ENCODE data around the gene RRM1. TPM values are rescaled to one million over a fixed set of nuclear protein-coding genes. Genes with fewer than 3 reads are reported as not detected.

The RRM1 gene
- total RNA-seq: 66.3 and 85.0 TPM in 2 replicates

DNA sequence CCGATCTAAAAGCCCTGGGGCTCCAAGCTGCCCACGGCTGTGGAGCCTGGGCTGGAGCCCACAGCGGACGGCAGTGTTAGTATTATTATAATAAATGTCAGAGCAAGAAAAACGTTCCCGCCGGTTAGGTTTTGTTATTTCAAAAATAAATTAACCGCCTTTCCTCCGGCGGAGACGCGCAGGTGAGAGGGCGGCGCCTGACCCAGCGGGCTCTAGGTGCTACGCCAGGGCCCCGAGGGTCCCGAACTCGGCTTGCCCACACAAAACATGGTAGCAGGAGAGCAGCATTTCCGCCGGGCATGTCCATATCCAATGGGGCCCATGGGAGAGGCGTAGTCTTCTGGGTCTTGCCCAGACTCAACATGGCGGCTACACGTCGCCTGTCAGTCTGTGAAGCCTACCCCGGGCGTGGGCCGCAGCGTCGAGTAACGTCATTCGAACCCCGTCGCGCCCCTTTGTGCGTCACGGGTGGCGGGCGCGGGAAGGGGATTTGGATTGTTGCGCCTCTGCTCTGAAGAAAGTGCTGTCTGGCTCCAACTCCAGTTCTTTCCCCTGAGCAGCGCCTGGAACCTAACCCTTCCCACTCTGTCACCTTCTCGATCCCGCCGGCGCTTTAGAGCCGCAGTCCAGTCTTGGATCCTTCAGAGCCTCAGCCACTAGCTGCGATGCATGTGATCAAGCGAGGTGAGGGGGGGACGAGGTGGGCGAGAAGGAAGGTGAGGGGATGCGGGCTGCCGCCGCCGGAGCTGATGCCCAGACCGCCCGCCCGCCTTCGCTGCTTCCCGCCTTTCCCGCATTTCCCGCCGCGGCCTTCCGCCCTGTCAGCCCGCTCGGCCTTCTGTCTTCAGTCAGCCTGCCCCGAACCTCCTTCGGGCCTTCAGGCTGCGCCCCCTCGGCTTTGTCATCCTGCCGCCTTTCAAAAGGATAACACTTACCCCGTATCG is at the start of gene RRM1:
TSS of gene RRM1 (plus strand) at position 452 of the 944 bp plus-strand sequence. CDS start at position 666, 214 bp downstream.

Other genes starting within 250 kb of the RRM1 start
- gene STIM1, start 239.1 kb upstream of the RRM1 start, total RNA-seq: 29.0 and 32.0 TPM in 2 replicates

All from vein endothelial cell (primary cell).